SK-N-SH (cell line): ENCODE measurements around the gene MIF. TPM values are rescaled to one million over a fixed set of nuclear protein-coding genes. Genes with fewer than 3 reads are reported as not detected.

Experiments used
- CTCF ChIA-PET: fragments of 300-600, 350-600 bp; formaldehyde crosslinking; extraction: SDS; loops from one replicate; lab custom pipeline; 2021; lab: Yijun Ruan, JAX
- POLR2A ChIA-PET: fragments of 350-600 bp; sonication (Branson Sonifier 250); formaldehyde crosslinking; extraction: SDS; loops from one replicate; lab custom pipeline; 2020; ENCODE audit warnings: antibody characterized with exemption, inconsistent platforms; lab: Yijun Ruan, JAX
- DNase-seq: peaks from one replicate; pipeline ENCODE4 v3.0.0; 2012
- H2AFZ ChIP-seq: fragments of 200-600 bp; sonication (generic); 2 replicates; pipeline ENCODE4 v1.8.1; 2016; ENCODE audit warnings: antibody characterized with exemption, mild to moderate bottlenecking, low read depth
- H3F3A ChIP-seq: fragments of 200-600 bp; sonication (generic); replicated peaks from 2 replicates; pipeline ENCODE3; 2016; ENCODE audit warnings: antibody characterized with exemption, mild to moderate bottlenecking; ENCODE audit not compliant: insufficient read depth
- H3K27ac ChIP-seq, 2 experiments: fragments of 200-500 bp in 1 of 2; fragments of 200-600 bp in 1 of 2; sonication (Bioruptor generic) in 1 of 2; sonication (generic), shearing (Covaris generic) in 1 of 2; 2 replicates each; pipeline versions ENCODE4 v1.5.1 to v1.6.1; 2014 to 2016; ENCODE audit warnings: low read depth in 2 of 2, inconsistent platforms in 1 of 2, low read length in 1 of 2, mild to moderate bottlenecking in 1 of 2, mixed read lengths in 1 of 2
- H3K27me3 ChIP-seq: fragments of 200-600 bp; sonication (generic), shearing (Covaris generic); 2 replicates; pipeline ENCODE4 v1.6.1; 2016; ENCODE audit warnings: mixed run types; ENCODE audit not compliant: insufficient read depth
- H3K36me3 ChIP-seq, 2 experiments: fragments of 200-500 bp in 1 of 2; fragments of 200-600 bp in 1 of 2; sonication (Bioruptor generic) in 1 of 2; sonication (generic) in 1 of 2; replicated peaks in 1 of 2; 2 replicates each; pipeline versions ENCODE3 to v1.5.1; 2014 to 2016; ENCODE audit warnings: low read length in 1 of 2, mild to moderate bottlenecking in 1 of 2; ENCODE audit not compliant: insufficient read depth in 2 of 2, control insufficient read depth in 1 of 2
- H3K4me1 ChIP-seq, 2 experiments: fragments of 200-500 bp in 1 of 2; fragments of 200-600 bp in 1 of 2; sonication (Bioruptor generic) in 1 of 2; sonication (generic), shearing (Covaris generic) in 1 of 2; 2 replicates each; pipeline versions ENCODE4 v1.5.1 to v1.6.1; 2014 to 2016; ENCODE audit warnings: low read depth in 1 of 2, low read length in 1 of 2, mixed run types in 1 of 2; ENCODE audit not compliant: insufficient read depth in 2 of 2, control insufficient read depth in 1 of 2
- H3K4me2 ChIP-seq: fragments of 200-600 bp; sonication (generic), shearing (Covaris generic); 2 replicates; pipeline ENCODE4 v1.6.1; 2017; ENCODE audit warnings: mixed run types
- H3K4me3 ChIP-seq, 2 experiments: fragments of 200-500 bp in 1 of 2; fragments of 200-600 bp in 1 of 2; sonication (Bioruptor generic) in 1 of 2; sonication (generic), shearing (Covaris generic) in 1 of 2; 2 replicates each; pipeline versions ENCODE4 v1.5.1 to v1.8.1; 2014 to 2016; ENCODE audit warnings: low read depth in 2 of 2, inconsistent platforms in 1 of 2, low read length in 1 of 2, mild to moderate bottlenecking in 1 of 2, mixed read lengths in 1 of 2, moderate library complexity in 1 of 2
- H3K79me2 ChIP-seq: fragments of 200-600 bp; sonication (generic); 2 replicates; pipeline ENCODE4 v1.8.1; 2017; ENCODE audit warnings: mild to moderate bottlenecking; ENCODE audit not compliant: insufficient read depth
- H3K9ac ChIP-seq: fragments of 200-600 bp; sonication (generic); 2 replicates; pipeline ENCODE4 v1.6.1; 2017; ENCODE audit warnings: mixed run types
- H3K9me2 ChIP-seq: fragments of 200-600 bp; sonication (generic); 2 replicates; pipeline ENCODE4 v1.6.1; 2017; ENCODE audit warnings: mixed run types
- H3K9me3 ChIP-seq: fragments of 200-600 bp; sonication (generic); 2 replicates; pipeline ENCODE4 v1.6.1; 2017; ENCODE audit warnings: mixed run types, mild to moderate bottlenecking, moderate library complexity
- H4K20me1 ChIP-seq: fragments of 200-600 bp; sonication (generic); 2 replicates; pipeline ENCODE4 v1.6.1; 2017; ENCODE audit warnings: mild to moderate bottlenecking, mixed run types; ENCODE audit not compliant: insufficient read depth
- CHD2 ChIP-seq: fragments of 150-350 bp; IDR thresholded peaks from 2 replicates; pipeline ENCODE4 v1.6.1; 2018; ENCODE audit warnings: low read length; ENCODE audit not compliant: partially characterized antibody
- GATA2 ChIP-seq: sonication (generic); formaldehyde crosslinking; IDR thresholded peaks from 2 replicates; pipeline ENCODE4 v1.5.0; 2020; ENCODE audit warnings: mild to moderate bottlenecking, missing genetic modification reagents
- JUND ChIP-seq: IDR thresholded peaks from 2 replicates; pipeline ENCODE4 v1.4.0; 2012
- MEF2A ChIP-seq: IDR thresholded peaks from 2 replicates; pipeline ENCODE4 v1.4.0; 2012; ENCODE audit warnings: low read depth, borderline replicate concordance
- NRF1 ChIP-seq: IDR thresholded peaks from 2 replicates; pipeline ENCODE4 v1.6.1; 2012; ENCODE audit warnings: low read depth, mild to moderate bottlenecking, low read length
- RAD21 ChIP-seq: IDR thresholded peaks from 2 replicates; pipeline ENCODE4 v1.6.1; 2012; ENCODE audit warnings: mild to moderate bottlenecking, low read length
- RCOR1 ChIP-seq: fragments of 150-350 bp; IDR thresholded peaks from 2 replicates; pipeline ENCODE4 v1.6.1; 2017; ENCODE audit warnings: antibody characterized with exemption, low read length
- RFX5 ChIP-seq: IDR thresholded peaks from 2 replicates; pipeline ENCODE4 v1.6.1; 2012; ENCODE audit warnings: mild to moderate bottlenecking, improper control_type of control experiment, low read length
- TAF1 ChIP-seq: IDR thresholded peaks from 2 replicates; pipeline ENCODE4 v1.6.1; 2012; ENCODE audit warnings: low read depth, mild to moderate bottlenecking, low read length, moderate library complexity, borderline replicate concordance
- TCF12 ChIP-seq: IDR thresholded peaks from 2 replicates; pipeline ENCODE4 v1.4.0; 2012
- TEAD4 ChIP-seq: IDR thresholded peaks from 2 replicates; pipeline ENCODE4 v1.4.0; 2012; ENCODE audit warnings: mild to moderate bottlenecking, borderline replicate concordance; ENCODE audit not compliant: insufficient read depth
- YY1 ChIP-seq: IDR thresholded peaks from 2 replicates; pipeline ENCODE4 v1.4.0; 2012; ENCODE audit warnings: low read depth, mild to moderate bottlenecking
- WGBS: methylation state at CpG from one replicate; pipeline ENCODE4 v1.1.6; 2017; ENCODE audit warnings: low lambda C conversion rate; 5-methylcytosine and 5-hydroxymethylcytosine counted together
- polyA plus RNA-seq, 3 experiments: library from polyadenylated mRNA; depleted of rRNA; stranded (reverse); fragments of >200 nt; gene quantifications; 2 replicates each; pipeline ENCODE4 v1.2.3, GENCODE V29; 2012
- TF ChIP-seq, protein P1 (sequence below): IDR thresholded peaks from 2 replicates; pipeline ENCODE4 v1.6.1; 2012; ENCODE audit warnings: mild to moderate bottlenecking, low read depth, low read length, moderate library complexity
- TF ChIP-seq, protein P2 (sequence below): fragments of 150-350 bp; IDR thresholded peaks from 2 replicates; pipeline ENCODE4 v1.6.1; 2017; ENCODE audit warnings: antibody characterized with exemption, low read length, low read depth, borderline replicate concordance
- TF ChIP-seq, protein P3 (sequence below): fragments of 150-350 bp; IDR thresholded peaks from 2 replicates; pipeline ENCODE4 v1.6.1; 2016; ENCODE audit warnings: mild to moderate bottlenecking, low read depth, low read length

The MIF gene
- polyA plus RNA-seq, 1 of the 3 experiments (the other 2 are of a cell fraction): 565 TPM

- no peaks in the 10 kb centered on the region for H4K20me1 ChIP-seq
- no peaks in the 10 kb centered on the region for H3K27me3 ChIP-seq
- no peaks in the 10 kb centered on the region for H3K79me2 ChIP-seq
- peaks cover 0 to 14% of the 10 kb centered on the region in 2 experiments for H3K36me3 ChIP-seq
- no peaks in the 10 kb centered on the region for H3F3A ChIP-seq
- no peaks in the 10 kb centered on the region for H3K9me2 ChIP-seq
- no peak for DNase-seq
- H3K4me1 ChIP-seq: no peaks in the 10 kb centered on the region
- no peak overlapping the region for H3K27ac ChIP-seq
- no peak overlapping the region for H2AFZ ChIP-seq
- ChIA-PET CTCF (interaction anchor here (0.9 to 1.1 kb wide), 2 partner anchors 14 to 25 kb away, joined by 4 read pairs; no protein-coding TSS in a partner anchor), POLR2A (no interaction called here)
- WGBS: 86% methylated on average over 4 of the region's 4 CpGs
- no peak overlapping the region for H3K9ac ChIP-seq
- no peak overlapping the region for H3K4me3 ChIP-seq
- H3K4me2 ChIP-seq: no peak overlapping the region
- H3K9me3 ChIP-seq: no peaks in the 10 kb centered on the region
- no peak for TF ChIP-seq CHD2
- TF ChIP-seq, protein P1, sequence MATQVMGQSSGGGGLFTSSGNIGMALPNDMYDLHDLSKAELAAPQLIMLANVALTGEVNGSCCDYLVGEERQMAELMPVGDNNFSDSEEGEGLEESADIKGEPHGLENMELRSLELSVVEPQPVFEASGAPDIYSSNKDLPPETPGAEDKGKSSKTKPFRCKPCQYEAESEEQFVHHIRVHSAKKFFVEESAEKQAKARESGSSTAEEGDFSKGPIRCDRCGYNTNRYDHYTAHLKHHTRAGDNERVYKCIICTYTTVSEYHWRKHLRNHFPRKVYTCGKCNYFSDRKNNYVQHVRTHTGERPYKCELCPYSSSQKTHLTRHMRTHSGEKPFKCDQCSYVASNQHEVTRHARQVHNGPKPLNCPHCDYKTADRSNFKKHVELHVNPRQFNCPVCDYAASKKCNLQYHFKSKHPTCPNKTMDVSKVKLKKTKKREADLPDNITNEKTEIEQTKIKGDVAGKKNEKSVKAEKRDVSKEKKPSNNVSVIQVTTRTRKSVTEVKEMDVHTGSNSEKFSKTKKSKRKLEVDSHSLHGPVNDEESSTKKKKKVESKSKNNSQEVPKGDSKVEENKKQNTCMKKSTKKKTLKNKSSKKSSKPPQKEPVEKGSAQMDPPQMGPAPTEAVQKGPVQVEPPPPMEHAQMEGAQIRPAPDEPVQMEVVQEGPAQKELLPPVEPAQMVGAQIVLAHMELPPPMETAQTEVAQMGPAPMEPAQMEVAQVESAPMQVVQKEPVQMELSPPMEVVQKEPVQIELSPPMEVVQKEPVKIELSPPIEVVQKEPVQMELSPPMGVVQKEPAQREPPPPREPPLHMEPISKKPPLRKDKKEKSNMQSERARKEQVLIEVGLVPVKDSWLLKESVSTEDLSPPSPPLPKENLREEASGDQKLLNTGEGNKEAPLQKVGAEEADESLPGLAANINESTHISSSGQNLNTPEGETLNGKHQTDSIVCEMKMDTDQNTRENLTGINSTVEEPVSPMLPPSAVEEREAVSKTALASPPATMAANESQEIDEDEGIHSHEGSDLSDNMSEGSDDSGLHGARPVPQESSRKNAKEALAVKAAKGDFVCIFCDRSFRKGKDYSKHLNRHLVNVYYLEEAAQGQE: no peak
- no peak for TF ChIP-seq RCOR1
- no peak for TF ChIP-seq RAD21
- TF ChIP-seq TCF12: no peak
- no peak for TF ChIP-seq GATA2 (CRISPR knock-in tag)
- no peak for TF ChIP-seq TEAD4
- TF ChIP-seq TAF1: no peak
- no peak for TF ChIP-seq RFX5
These were observed 19.3 kb upstream of the MIF start for GRCh38 chr22:23874871-23875270.

DNA sequence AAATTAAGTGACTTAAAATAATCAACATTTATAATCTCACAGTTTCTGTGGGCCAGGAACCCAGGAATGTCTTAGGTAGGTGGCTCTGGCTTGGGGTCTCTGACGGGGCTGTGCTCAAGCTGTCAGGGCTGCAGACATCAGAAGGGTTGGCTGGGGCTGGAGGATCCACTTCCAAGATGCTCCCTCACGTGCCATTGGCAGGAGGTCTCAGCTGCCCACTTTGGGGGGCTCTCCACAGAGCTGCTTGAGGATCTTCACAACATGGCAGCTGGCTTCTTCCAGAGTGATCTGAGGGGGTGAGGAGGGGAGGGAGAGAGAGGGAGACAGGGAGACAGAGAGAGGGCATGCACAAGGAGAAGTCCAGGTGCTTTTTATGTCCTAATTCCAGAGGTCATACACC is 18.4 kb upstream of the MIF start:
- CTCF ChIA-PET: interaction anchor here (0.8 to 1.1 kb wide), 3 partner anchors 13 to 26 kb away, joined by 4 to 6 read pairs (median 4); partner anchors contain the start of gene MIF
- H3K9me2 ChIP-seq: no peaks in the 10 kb centered on the region
- DNase-seq: no peak
- TF ChIP-seq GATA2 (CRISPR knock-in tag) (no peak), YY1 (no peak), JUND (no peak), MEF2A (no peak), TCF12 (no peak), NRF1 (no peak)
- TF ChIP-seq, protein P2, sequence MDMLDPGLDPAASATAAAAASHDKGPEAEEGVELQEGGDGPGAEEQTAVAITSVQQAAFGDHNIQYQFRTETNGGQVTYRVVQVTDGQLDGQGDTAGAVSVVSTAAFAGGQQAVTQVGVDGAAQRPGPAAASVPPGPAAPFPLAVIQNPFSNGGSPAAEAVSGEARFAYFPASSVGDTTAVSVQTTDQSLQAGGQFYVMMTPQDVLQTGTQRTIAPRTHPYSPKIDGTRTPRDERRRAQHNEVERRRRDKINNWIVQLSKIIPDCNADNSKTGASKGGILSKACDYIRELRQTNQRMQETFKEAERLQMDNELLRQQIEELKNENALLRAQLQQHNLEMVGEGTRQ: no peak
- TF ChIP-seq, protein P3, sequence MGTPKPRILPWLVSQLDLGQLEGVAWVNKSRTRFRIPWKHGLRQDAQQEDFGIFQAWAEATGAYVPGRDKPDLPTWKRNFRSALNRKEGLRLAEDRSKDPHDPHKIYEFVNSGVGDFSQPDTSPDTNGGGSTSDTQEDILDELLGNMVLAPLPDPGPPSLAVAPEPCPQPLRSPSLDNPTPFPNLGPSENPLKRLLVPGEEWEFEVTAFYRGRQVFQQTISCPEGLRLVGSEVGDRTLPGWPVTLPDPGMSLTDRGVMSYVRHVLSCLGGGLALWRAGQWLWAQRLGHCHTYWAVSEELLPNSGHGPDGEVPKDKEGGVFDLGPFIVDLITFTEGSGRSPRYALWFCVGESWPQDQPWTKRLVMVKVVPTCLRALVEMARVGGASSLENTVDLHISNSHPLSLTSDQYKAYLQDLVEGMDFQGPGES: no peak
- TF ChIP-seq, all 33 proteins: peak for 0
- H3K9me3 ChIP-seq: no peaks in the 10 kb centered on the region
- no peak overlapping the region for H3K4me3 ChIP-seq
- H2AFZ ChIP-seq: no peak overlapping the region
- no peaks in the 10 kb centered on the region for H3K27me3 ChIP-seq
- H3F3A ChIP-seq: no peaks in the 10 kb centered on the region
- POLR2A ChIA-PET: no interaction called here
- H3K4me1 ChIP-seq: no peaks in the 10 kb centered on the region
- H3K9ac ChIP-seq: no peak overlapping the region
- H3K79me2 ChIP-seq: no peaks in the 10 kb centered on the region
- peaks cover 0 to 13% of the 10 kb centered on the region in 2 experiments for H3K36me3 ChIP-seq
- no peak overlapping the region for H3K4me2 ChIP-seq
- H3K27ac ChIP-seq: no peak overlapping the region
- no peaks in the 10 kb centered on the region for H4K20me1 ChIP-seq
- 75% methylated on average over 2 of the region's 2 CpGs for WGBS
